Measurements from ENCODE around the gene BCAS4.
"Not testable (repeated sequence)": the region's sequence is repeated elsewhere in the genome, so short reads cannot be mapped to it uniquely, and the experiment has no call there.

Gene BCAS4

DNA sequence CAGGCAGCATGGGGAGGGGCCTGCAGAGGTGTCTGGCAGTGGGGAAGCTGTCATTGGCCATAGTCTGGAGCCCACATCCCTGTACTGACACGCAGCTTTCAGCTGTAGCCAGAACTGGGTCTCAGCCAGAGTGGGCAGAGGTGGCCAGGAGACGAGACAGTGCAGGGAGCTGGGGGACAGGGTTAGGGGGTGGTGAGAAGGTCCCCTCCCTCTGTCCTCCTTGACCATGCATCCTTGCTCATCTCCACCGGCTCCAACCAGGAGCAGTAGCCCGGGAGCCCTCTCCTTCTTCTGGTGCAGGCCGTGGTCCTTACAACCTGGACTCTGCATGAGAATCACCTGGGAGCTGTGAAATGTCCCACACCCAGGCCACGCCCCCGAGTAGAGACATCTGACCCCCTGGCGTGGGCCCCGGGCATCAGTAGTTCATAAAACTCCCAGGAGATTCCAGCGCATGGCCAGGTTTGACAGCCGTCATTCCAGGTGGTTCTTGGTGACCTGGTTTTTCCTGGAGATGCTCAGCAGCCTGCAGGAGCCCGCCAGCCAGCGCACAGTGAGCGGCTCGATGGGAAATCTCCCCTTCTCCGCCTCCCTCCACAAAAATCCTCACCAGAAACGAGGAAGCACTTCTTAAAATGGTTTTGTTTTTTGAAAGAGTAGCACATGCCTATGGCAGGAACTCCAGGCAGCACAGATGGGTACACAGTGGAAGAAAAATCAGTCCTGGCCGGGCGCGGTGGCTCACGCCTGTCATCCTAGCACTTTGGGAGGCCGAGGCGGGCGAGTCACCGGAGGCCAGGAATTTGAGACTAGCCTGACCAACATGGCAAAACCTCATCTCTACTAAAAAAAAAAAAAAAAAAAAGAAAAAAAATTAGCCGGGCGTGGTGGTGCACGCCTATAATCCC lies 80.2 kb downstream of the BCAS4 start:
- DNase-seq (ENCODE audit: low read depth in 3 of 3): no peak

DNA sequence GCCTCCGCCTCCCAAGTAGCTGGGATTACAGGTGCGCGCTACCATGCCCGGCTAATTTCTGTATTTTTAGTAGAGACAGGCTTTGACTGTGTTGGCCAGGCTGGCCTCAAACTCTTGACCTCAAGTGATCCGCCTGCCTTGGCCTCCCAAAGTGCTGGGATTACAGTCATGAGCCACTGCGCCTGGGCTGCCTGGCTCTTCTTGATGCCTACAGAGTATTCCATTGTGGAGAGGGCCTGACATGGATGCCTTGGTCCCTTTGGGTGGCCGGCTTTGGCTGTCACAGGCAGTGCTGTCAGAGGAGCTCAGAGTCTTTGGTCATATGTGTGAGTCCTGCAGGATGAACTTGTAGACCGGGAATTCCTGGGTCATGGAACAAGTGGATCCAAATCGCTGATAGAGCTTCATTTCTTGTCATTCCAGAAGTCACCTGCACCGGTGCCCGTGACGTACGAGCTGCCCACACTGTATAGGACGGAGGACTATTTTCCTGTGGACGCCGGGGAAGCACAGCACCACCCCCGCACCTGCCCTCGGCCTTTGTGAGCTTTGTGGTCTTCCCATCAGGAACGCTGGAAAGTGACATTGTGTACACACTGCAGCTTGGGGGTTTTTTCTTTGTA lies 81.3 kb downstream of the BCAS4 start:
- DNase-seq (ENCODE audit: low read depth in 3 of 3): no peak

DNA sequence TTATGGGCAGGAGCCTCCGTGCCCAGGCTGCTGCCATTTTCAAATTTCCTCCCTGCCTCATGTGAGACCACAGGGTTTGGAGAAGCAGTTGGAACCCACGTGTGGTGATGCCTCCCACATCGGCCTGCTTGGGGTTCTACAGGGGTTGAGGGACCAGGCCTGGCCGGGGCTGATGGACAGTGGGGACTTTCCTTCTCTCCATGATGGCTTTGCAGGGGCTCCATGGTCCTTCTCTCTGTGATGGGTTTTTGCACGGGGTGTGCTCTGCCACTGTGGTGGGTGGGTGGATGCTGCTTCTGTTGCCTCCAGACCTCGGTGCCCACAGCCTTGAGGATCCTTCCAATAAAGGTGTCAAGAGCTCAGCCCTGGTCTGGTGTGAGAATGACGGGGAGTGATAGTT lies 82.0 kb downstream of the BCAS4 start:
- no peak for DNase-seq (ENCODE audit: low read depth in 3 of 3)

- no peak for DNase-seq (ENCODE audit: low read depth in 3 of 3)
Observed at GRCh38 chr20:50877232-50877743, 82.4 kb downstream of the BCAS4 start.

DNA sequence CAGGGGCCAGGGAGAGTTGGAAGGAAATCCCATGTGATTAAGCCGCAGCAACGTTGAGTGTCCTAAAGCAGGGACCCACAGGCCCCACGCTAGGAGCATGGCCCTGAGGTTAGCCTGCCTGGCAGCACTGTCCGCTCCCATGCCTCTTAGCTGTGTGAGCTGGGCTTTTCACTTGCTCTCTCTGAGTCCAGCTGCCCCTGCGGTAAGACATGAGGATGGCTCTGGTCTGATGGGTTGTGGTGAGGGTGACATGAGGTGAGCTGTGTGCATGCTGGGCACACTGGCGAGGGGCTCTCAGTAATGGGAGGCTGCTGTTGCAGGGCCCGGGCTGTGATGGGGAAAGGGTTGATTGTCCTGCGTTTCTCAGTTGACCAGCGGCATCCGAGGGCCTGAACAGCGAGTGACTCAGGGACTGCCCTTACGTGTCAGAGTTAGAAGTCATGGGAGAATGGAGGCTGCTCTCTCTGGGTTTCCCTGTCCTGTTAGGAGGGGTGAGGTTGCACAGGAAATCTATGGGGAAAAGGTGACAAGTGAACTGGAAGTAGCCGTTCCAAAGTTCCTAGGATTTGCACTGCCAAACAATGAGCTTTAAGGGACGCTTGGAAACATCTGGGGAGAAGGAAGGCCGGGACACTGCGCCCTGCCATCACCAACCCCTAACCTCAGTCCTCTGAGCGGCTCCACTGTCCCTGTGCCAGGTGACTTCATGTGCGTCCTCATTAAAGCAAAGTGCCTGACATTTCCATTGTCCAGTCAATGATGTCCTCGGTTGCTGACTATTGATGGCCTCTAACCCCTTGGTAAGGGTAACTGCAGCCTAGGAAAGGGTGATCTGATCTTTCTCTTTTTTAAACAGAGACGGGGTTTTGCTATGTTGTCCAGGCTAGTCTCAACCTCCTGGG lies 85.0 kb downstream of the BCAS4 start:
- no peak for DNase-seq (ENCODE audit: low read depth in 3 of 3)

DNA sequence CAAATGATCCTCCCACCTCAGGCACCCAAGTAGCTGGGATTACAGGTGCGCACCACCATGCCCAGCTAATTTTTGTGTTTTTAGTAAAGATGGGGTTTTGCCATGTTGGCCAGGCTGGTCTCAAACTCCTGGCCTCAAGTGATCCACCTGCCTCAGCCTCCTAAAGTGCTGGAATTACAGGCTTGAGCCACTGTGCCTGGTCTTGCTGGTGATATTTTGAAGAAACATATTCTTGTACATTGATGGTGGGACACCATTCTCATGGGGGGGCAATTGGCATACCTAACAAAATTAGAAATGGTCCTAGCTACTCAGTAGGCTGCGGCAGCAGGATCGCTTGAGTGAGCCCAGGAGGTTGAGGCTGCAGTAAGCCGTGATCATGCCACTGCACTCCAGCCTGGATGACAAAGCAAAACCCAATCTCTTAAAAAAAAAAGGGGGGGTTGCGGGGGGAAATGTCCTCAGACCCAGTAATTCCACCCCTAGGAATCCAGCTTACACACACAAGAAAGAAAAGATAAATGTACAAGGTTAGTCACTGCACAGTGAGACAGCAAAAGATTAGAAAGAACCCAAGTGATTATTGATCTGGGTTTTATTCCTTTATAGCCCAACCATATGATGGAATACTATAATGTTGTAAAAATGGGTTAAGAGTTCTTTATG lies 87.0 kb downstream of the BCAS4 start:
- not testable (repeated sequence) for DNase-seq (ENCODE audit: low read depth in 3 of 3)

GRCh38 chr20:50883856-50884255 lies 89.0 kb downstream of the BCAS4 start:
- no peak for DNase-seq (ENCODE audit: low read depth in 3 of 3)

DNA sequence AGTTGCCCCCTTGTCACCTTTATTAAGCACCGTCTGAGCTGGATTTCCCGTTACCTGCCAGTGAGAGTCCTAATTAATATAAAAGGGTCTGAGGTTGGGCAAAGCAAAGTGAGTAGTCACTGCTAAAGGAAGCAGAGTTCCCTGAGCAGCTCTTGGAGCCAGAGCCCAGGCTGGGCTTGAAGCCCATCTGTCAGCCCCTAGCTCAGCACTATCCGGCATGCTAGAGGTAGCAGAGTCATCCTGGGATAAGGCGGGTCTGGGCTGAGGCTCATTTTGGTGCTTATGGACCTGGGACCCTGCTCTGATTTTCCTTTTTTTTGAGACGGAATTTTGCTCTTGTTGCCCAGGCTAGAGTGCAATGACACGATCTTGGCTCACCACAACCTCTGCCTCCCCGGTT lies 90.2 kb downstream of the BCAS4 start:
- DNase-seq (ENCODE audit: low read depth in 3 of 3): no peak

GRCh38 chr20:50885781-50886180 lies 90.9 kb downstream of the BCAS4 start:
- no peak for DNase-seq (ENCODE audit: low read depth in 3 of 3)

GRCh38 chr20:50886184-50886790 lies 91.4 kb downstream of the BCAS4 start:
- DNase-seq (ENCODE audit: low read depth in 3 of 3): no peak

DNA sequence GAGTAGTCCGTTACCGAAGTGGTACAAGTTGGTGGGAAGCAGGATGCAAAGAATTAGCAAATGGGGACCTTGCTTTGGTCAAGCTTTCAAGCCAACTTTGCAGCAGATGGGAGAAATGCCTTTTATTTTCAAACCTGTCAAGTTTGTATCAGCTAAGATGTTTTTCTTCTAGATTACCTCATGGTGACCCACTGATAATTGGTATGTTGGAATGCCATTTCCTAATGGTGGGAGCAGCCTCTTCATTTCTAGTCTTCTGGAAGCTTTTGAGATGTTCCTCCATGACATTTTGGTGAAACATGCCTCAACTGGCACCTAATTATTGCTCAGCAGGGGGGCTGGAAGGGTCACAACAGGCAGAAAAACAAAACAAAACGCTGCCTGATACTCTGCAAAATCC lies 92.7 kb downstream of the BCAS4 start:
- no peak for DNase-seq (ENCODE audit: low read depth in 3 of 3)

DNA sequence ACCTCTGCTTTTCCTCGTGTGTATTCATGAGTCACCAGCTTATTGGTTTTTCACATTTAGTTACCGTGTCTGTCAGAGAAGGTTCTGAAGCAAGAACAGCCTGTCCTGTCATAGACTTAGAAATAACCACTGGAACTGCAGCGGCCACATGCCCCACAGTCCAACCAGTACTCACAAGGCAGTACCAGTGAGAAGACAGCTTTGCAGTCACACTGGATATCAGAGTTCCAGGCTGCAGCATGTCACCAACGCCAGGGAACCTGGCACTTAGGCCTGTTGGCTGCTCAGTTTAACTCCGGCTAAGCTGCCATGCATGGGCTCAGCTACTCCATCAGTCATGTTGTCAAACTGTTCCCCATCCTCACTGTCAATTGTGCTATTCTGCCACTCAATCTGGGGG lies 96.3 kb downstream of the BCAS4 start:
- DNase-seq (ENCODE audit: low read depth in 3 of 3): no peak

DNA sequence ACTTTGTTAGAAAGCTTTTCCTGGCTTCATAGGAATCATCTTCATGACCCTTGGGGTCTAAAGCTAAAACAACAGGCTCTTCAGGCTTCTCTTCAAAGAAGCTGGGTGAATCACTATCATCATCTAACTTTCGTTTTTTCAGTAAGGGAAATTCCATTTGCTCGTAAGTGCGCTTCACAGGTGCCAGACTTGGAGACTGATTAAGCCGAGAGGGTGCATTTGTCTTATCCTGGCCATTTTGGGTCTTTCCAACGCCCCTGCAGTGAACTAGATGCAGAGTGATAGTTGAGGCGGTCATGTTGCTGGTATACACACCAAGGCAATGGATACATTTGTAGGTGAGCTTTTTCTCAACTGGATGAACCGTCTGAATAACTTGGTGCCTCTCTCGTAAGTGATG lies 97.5 kb downstream of the BCAS4 start:
- no peak for DNase-seq (ENCODE audit: low read depth in 3 of 3)

DNA sequence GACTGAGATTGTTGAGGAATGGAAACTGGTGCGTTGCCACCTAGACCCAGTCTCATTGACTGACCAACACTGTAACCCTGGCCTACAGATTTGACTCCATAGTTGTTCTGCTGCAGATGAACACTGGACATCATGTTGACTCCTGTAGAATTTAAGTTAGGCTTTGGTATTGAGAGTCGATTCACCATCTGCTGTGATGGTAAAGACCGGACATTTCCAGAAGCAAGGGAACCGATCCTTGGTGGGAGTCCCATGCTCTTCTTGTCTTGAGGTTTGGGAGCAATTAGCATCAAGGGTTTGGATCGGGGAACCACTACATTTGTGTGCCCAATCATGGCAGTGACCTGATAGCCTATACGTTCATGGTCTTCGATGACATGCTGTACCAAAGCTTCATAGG lies 98.8 kb downstream of the BCAS4 start:
- DNase-seq (ENCODE audit: low read depth in 3 of 3): no peak

- no peak for DNase-seq (ENCODE audit: low read depth in 3 of 3)
Observed at GRCh38 chr20:50895111-50895830, 100.4 kb downstream of the BCAS4 start.

GRCh38 chr20:50898475-50898874 lies 103.6 kb downstream of the BCAS4 start:
- no peak for DNase-seq (ENCODE audit: low read depth in 3 of 3)

- no peak for DNase-seq (ENCODE audit: low read depth in 3 of 3)
Observed at GRCh38 chr20:50900261-50900660, 105.4 kb downstream of the BCAS4 start.

DNA sequence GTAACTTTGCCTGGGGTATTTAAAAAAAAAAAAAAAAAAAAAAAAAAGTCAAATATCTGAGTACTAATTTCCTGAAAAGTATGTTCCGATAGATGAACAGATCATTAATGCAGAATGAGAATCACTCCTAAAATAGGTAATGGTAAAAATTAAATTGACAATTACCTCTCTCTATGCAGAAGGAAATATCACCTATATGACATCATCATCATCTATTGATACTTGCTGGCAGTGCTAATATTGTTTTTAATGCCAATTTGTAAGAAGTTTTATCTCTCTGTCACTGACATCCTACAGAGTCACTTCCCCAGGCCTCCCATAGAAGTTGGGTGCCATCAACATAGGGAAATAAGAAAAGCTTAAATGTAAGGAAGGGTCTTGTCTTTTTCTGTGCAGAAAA lies 106.4 kb downstream of the BCAS4 start:
- DNase-seq (ENCODE audit: low read depth in 3 of 3): no peak

- no peak for DNase-seq (ENCODE audit: low read depth in 3 of 3)
Observed at GRCh38 chr20:50903353-50904051, 108.6 kb downstream of the BCAS4 start.

DNA sequence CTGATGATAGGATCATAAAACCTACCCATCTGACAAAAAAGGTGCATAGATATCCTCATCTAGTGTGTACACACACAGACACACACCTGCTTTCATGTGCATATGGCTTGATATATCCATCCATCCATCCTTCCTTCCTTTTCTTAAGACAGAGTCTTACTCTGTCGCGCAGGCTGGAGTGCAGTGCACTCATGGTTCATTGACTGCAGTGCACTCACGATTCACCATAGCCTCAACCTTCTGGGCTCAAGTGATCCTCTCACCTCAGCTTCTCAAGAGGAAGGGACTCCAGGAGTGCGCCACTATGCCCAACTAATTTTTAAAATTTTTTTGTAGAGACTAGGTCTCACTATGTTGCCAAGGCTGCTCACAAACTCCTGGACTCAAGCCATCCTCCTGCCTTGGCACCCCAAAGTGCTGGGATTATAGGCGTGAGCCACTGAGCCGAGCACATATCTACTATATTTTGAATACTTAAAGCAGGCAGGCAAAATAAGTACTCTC lies 109.3 kb downstream of the BCAS4 start:
- no peak for DNase-seq (ENCODE audit: low read depth in 3 of 3)

Data from stimulated activated CD4-positive, alpha-beta T cell treated with anti-CD3 and anti-CD28 coated beads, TNF-alpha, amount 100 ng/mL, for 4 hours (primary cell).